Heart right ventricle (tissue), 16 donors: ENCODE data around the gene RIN3. TPM values are rescaled to one million over a fixed set of nuclear protein-coding genes. Genes with fewer than 3 reads are reported as not detected.

Source experiments
- ATAC-seq, 8 donors: fragments of 200-7000 bp; cut with Tn5 transposase; one replicate each; pipeline ENCODE4 v1.9.1; 2020; ENCODE audit warnings: mild to moderate bottlenecking in 8 of 8, moderate library complexity in 8 of 8, moderate number of reproducible peaks in 1 of 8
- DNase-seq, 2 donors: peaks; one replicate each; pipeline ENCODE4 v3.0.0-alpha.2; 2020
- H3K27ac ChIP-seq, 10 donors: fragments of 200-600 bp; sonication (generic) in 2 of 10; one replicate each; pipeline versions ENCODE4 v1.5.0 to v1.8.0; 2020 to 2022; ENCODE audit warnings: mild to moderate bottlenecking in 3 of 10
- H3K27me3 ChIP-seq, 7 donors: fragments of 200-600 bp; one replicate each; pipeline ENCODE4 v1.8.0; 2021 to 2022; ENCODE audit warnings: mild to moderate bottlenecking in 2 of 7
- H3K36me3 ChIP-seq, 9 donors: fragments of 200-600 bp; sonication (generic) in 1 of 9; one replicate each; pipeline versions ENCODE4 v1.5.0 to v1.8.0; 2020 to 2022; ENCODE audit warnings: mild to moderate bottlenecking in 2 of 9
- H3K4me1 ChIP-seq, 9 donors: fragments of 200-600 bp; sonication (generic) in 1 of 9; one replicate each; pipeline versions ENCODE4 v1.5.0 to v1.8.0; 2020 to 2022; ENCODE audit warnings: mild to moderate bottlenecking in 4 of 9
- H3K4me3 ChIP-seq, 10 donors: fragments of 200-600 bp; sonication (generic) in 2 of 10; one replicate each; pipeline versions ENCODE4 v1.5.0 to v1.8.0; 2020 to 2022; ENCODE audit warnings: mild to moderate bottlenecking in 7 of 10, moderate library complexity in 2 of 10
- H3K9me3 ChIP-seq, 11 donors: fragments of 200-600 bp in 10 of 11; sonication (generic) in 2 of 11; one replicate each; pipeline versions ENCODE4 v1.5.0 to v1.8.0; 2013 to 2022; ENCODE audit warnings: mild to moderate bottlenecking in 2 of 11, control low read depth in 1 of 11, moderate library complexity in 1 of 11
- CTCF ChIP-seq, 9 donors: fragments of 200-600 bp; sonication (generic) in 2 of 9; IDR thresholded peaks; one replicate each; pipeline versions ENCODE4 v1.5.0 to v1.8.0; 2021 to 2022; ENCODE audit warnings: antibody characterized with exemption in 9 of 9, mild to moderate bottlenecking in 5 of 9, moderate library complexity in 1 of 9
- WGBS, 2 donors: extraction: QIAGEN DNeasy Blood & Tissue Kit; methylation state at CpG; one replicate each; pipeline ENCODE4 v1.1.7; 2013; ENCODE audit warnings: inconsistent platforms in 1 of 2; 5-methylcytosine and 5-hydroxymethylcytosine counted together
- intact Hi-C, 10 donors: fragments of 100-400 bp; cut with DNase I; formaldehyde crosslinking; loops; one replicate each; pipeline versions ENCODE4 v1.11.1 to v1.14.2; 2022
- polyA plus RNA-seq, 2 donors: library from polyadenylated mRNA; stranded (reverse); fragments of 200-250 nt; gene quantifications; one replicate each; pipeline ENCODE4 v1.2.3, GENCODE V29; 2013
- total RNA-seq, 10 donors: library from RNA; stranded (reverse); fragmentation: NEBNext Ultra II Directional in 3 of 10; extraction: Animal tissue kit (Norgen Biotek cat#: 25700) in 3 of 10; gene quantifications; one replicate each; pipeline versions ENCODE4 v1.2.1 to v1.2.4, GENCODE V29; 2021 to 2023
- donor health status: Arrhythmogenic right ventricular cardiomyopathy.
- donor health status: ischemic (EF 13 %, LVEDD 7.1; RV severe dilation, severe dysfunction).
- donor health status: healthy with polysubstance abuse.
- donor health status: DM: no; HTN: yes; CAD: no.
- donor health status: DM: no; HTN: no; CAD: no.
- donor health status: ischemic (EF 25% LVEDD 6.9; RV normal size, moderate dysfunction).
- donor health status: ischemic (EF 25% LVEDD 5.7; RV mildly dilated, moderate dysfunction).
- donor health status: healthy.
- donor health status: DM: yes; HTN: yes; CAD: no.
- donor health status: Ischemic cardiomyopathy.
- donor health status: ischemic (EF 35%, LVEDD 5.7; RV mildly dilated, moderate dysfunction).
- donor health status: nonischemic (EF 11% LVEDD 7.7; RV severe dilation, severe dysfunction).
- donor health status: DM: yes; HTN: yes; CAD: no.
- donor health status: PGD.
- donor health status: ischemic (EF 29% LVEDD 5.4; RV normal size, mild dysfunction).
- donor health status: nonischemic (EF 23%, LVEDD 6.1; RV moderate dilation, normal function).

Gene RIN3
- total and polyA plus RNA-seq, 12 donors, result 7.2 to 24.0 (median 12.2) TPM

DNA sequence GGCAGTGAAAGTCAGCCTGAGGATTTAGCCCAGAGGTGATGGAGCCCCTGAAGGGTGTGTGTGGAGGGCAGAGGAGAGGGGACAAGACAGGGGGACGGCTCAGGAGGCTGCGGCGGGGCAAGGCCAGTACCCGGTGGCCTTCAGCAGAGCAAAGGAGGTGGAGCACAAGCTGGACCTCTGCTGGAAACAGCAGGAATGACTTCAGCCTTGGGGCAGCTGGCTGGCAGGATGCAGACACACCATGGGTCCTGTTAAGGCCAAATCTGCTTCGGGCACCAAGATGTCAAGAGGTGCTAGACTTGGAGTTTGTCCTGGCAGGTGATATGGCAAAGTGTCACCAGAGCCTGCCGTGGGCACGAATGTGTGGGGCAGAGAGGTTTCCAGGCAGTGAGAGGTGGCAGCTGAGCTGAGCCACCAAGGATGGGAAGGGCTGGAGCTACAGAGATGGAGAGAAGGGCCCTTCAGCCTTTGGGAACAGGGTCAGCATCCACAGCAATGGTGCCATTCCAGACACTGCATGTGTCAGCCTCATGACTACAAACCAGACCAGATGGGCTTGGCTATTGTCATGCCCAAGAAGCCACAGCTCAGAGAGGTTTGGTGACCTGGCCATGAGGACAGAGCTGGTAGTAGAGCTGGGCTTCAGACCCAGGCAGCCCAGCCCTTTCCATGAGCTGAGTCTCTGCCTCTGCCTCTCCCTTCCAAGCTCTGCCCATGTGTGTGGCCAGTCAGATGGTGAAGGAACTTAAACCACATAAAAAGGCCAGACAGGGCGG is 142.9 kb downstream of the RIN3 start:
- Histone ChIP-seq H3K4me3 (peak overlapping the region in 1 of 10 donors; percentile 62), H3K27me3 (no peaks in the 10 kb centered on the region), H3K36me3 (peaks cover 0 to 51% (median 5%) of the 10 kb centered on the region in 9 donors), H3K9me3 (no peaks in the 10 kb centered on the region), H3K4me1 (peaks cover 0 to 62% (median 29%) of the 10 kb centered on the region in 9 donors), H3K27ac (peak overlapping the region; percentile 8 to 95 (median 32))
- DNase-seq, result no peak
- 82 to 89% methylated on average over 8 of the region's 8 CpGs for whole genome bisulfite sequencing, 2 donors
- intact Hi-C loops, result loop anchor here in 1 of 10 donors (5.0 kb wide), 1 partner anchor 394 kb away; no protein-coding TSS in a partner anchor
- ATAC-seq, result no peak
- TF ChIP-seq CTCF (IDR thresholded peaks at IDR 0.05), result peak in 1 of 9 donors; percentile 18

DNA sequence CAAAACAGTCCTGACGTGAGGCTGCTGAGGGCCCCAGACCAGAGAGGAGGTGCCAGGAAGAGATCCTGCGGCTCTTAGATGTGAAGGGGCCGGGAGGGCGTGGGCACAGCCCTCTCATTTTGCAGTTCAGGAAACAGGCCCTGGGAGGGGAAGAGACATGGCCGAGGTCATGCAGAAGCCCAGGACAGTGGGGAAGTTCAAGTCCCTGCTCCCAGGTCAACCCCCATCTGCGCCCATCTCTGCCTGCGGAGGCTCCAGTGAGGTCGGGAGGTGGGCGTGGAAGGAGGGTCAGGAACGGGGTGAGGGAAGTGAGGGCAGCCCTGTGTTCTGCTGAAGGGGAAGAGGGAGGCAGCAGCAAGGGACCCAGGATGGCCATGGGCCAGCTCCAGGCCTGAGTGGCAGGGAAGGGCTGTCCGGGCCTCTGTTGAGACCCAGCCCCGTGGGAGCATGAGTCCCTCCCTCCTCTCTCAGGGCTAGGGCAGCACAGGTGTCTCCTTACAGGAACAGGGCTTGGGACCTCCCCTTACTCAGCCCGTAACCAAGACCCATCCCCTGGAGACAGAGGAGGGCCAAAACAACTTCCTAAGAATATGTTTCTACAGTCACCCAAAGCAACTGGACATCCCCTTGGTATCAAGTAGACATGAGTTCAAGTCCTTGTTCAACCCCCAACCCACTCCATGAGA is 144.0 kb downstream of the RIN3 start:
- intact Hi-C loops, result loop anchor here in 1 of 10 donors (5.0 kb wide), 1 partner anchor 395 kb away; no protein-coding TSS in a partner anchor
- H3K36me3 ChIP-seq, result peaks cover 0 to 58% (median 5%) of the 10 kb centered on the region in 9 donors
- 49 to 53% methylated on average over 13 of the region's 13 CpGs for WGBS, 2 donors
- H3K4me3 ChIP-seq, result peak overlapping the region in 1 of 10 donors; percentile 16
- H3K27ac ChIP-seq, result peak overlapping the region in 9 of 10 donors; percentile 18 to 95 (median 35)
- peak; percentile 37 to 74 (median 66) for ATAC-seq
- H3K4me1 ChIP-seq, result peaks cover 0 to 62% (median 29%) of the 10 kb centered on the region in 9 donors
- TF ChIP-seq CTCF (IDR thresholded peaks at IDR 0.05), result no peak
- H3K9me3 ChIP-seq, result no peaks in the 10 kb centered on the region
- DNase-seq, result peak; percentile 55 to 63
- H3K27me3 ChIP-seq, result no peaks in the 10 kb centered on the region

DNA sequence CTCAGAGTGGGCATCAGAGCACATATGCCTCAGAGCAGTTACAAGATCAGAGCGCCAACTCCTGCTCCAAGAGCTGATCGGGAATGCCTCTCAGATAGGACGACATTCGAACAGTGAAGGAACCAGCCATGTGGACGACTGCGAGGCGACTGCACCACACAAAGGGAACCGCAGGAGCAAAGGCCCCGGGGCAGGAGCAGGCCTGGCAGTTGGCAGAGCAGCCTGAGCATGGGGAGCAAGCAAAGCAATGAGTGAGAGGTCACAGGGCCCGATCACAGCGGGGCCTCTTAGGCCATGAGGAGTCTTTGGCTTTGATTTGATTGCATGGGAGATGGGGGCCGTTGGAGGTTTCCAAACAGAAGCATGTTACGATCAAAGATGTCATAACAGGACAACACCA is 144.6 kb downstream of the RIN3 start:
- ATAC-seq, result no peak
- no peak for DNase-seq
- WGBS, 2 donors, result 87 to 88% methylated on average over 13 of the region's 13 CpGs
- H3K9me3 ChIP-seq, result no peaks in the 10 kb centered on the region
- no peak for TF ChIP-seq CTCF (IDR thresholded peaks at IDR 0.05)
- H3K4me1 ChIP-seq, result peaks cover 0 to 62% (median 29%) of the 10 kb centered on the region in 9 donors
- H3K27ac ChIP-seq, result peak overlapping the region in 3 of 10 donors; percentile 44 to 95 (median 58)
- H3K4me3 ChIP-seq, result no peak overlapping the region
- H3K36me3 ChIP-seq, result peaks cover 0 to 58% (median 5%) of the 10 kb centered on the region in 9 donors
- H3K27me3 ChIP-seq, result no peaks in the 10 kb centered on the region
- intact Hi-C loops, result loop anchor here in 1 of 10 donors (5.0 kb wide), 1 partner anchor 396 kb away; no protein-coding TSS in a partner anchor

GRCh38 chr14:92658684-92659083 is 145.1 kb downstream of the RIN3 start:
- ATAC-seq, result no peak
- intact Hi-C loops, result loop anchor here in 1 of 10 donors (5.0 kb wide), 1 partner anchor 396 kb away; no protein-coding TSS in a partner anchor
- peak overlapping the region in 5 of 10 donors; percentile 3 to 95 (median 58) for H3K27ac ChIP-seq

More at GRCh38 chr14:92658684-92659083, 145.1 kb downstream of the RIN3 start:
- DNase-seq, result no peak
- no peaks in the 10 kb centered on the region for H3K27me3 ChIP-seq
- no peak for TF ChIP-seq CTCF (IDR thresholded peaks at IDR 0.05)
- no peaks in the 10 kb centered on the region for H3K9me3 ChIP-seq
- H3K4me1 ChIP-seq, result peaks cover 0 to 62% (median 29%) of the 10 kb centered on the region in 9 donors
- H3K4me3 ChIP-seq, result no peak overlapping the region
- peaks cover 0 to 60% (median 5%) of the 10 kb centered on the region in 9 donors for H3K36me3 ChIP-seq
